ENCODE results near the gene PPP1R3F. TPM values are rescaled to one million over a fixed set of nuclear protein-coding genes. Genes with fewer than 3 reads are reported as not detected.
A peak's percentile ranks its signal among the peaks of the same experiment; 100 is the strongest.

Gene PPP1R3F
- total and polyA plus RNA-seq, 9 of the 15 experiments (the other 6 are each of a cell fraction or from before 2014, with no cell fraction given), result 0.03 to 0.91 (median 0.43) TPM; not detected in 1

GRCh38 chrX:49220100-49220499 lies 49.5 kb upstream of the PPP1R3F start:
- no peak for FAIRE-seq
- POLR2A ChIA-PET, result no interaction called here

More at GRCh38 chrX:49220100-49220499, 49.5 kb upstream of the PPP1R3F start:
- Histone ChIP-seq H3K27me3 (ENCODE audit: control insufficient read depth in 2 of 2, insufficient read depth in 2 of 2, low read length in 2 of 2) (peaks cover 3 to 26% of the 10 kb centered on the region in 2 experiments; a peak in 3 of 5 replicates), H3K9me3 (replicated peaks; ENCODE audit: control insufficient read depth, insufficient read depth, low read depth, low read length) (no peaks in the 10 kb centered on the region), H3K4me3 (no peak overlapping the region), H3K36me3 (ENCODE audit: control insufficient read depth, insufficient read depth, low read length) (no peaks in the 10 kb centered on the region), H2AFZ (ENCODE audit: low read depth, low read length) (no peak overlapping the region), H4K20me1 (replicated peaks; ENCODE audit: control insufficient read depth, insufficient read depth, low read length) (no peaks in the 10 kb centered on the region), H3K4me1 (replicated peaks in 1 of 2; ENCODE audit: control insufficient read depth in 2 of 2, insufficient read depth in 2 of 2, low read length in 2 of 2) (no peaks in the 10 kb centered on the region; a peak in 1 of 5 replicates), H3K27ac (ENCODE audit: extremely low read depth, low read depth, low read length) (no peak overlapping the region), H3K4me2 (ENCODE audit: insufficient read depth, low read length) (no peak overlapping the region), H3K79me2 (ENCODE audit: control insufficient read depth, insufficient read depth, low read length) (no peaks in the 10 kb centered on the region), H3K9ac (ENCODE audit: insufficient read depth in 1 of 2, low read depth in 2 of 2, low read length in 2 of 2) (no peak overlapping the region), H3K9me1 (ENCODE audit: control insufficient read depth, insufficient read depth, low read length) (no peaks in the 10 kb centered on the region)
- DNase-seq (ENCODE audit: extremely low read depth in 1 of 4, low spot score in 3 of 4) (no peak), ATAC-seq (no peak)
- TF ChIP-seq ETS1 (conservative IDR thresholded peaks at IDR 0.05; ENCODE audit: control insufficient read depth, low read depth, low read length) (no peak), ZNF121 (CRISPR knock-in tag; conservative IDR thresholded peaks at IDR 0.05) (peak; percentile 84), HLTF (IDR thresholded peaks at IDR 0.05) (no peak), ZNF224 (CRISPR knock-in tag; IDR thresholded peaks at IDR 0.05) (no peak), SREBF2 (CRISPR knock-in tag; IDR thresholded peaks at IDR 0.05) (no peak)
- TF ChIP-seq, protein P1, sequence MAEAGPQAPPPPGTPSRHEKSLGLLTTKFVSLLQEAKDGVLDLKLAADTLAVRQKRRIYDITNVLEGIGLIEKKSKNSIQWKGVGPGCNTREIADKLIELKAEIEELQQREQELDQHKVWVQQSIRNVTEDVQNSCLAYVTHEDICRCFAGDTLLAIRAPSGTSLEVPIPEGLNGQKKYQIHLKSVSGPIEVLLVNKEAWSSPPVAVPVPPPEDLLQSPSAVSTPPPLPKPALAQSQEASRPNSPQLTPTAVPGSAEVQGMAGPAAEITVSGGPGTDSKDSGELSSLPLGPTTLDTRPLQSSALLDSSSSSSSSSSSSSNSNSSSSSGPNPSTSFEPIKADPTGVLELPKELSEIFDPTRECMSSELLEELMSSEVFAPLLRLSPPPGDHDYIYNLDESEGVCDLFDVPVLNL (CRISPR knock-in tag; IDR thresholded peaks at IDR 0.05; ENCODE audit: low read depth), result no peak
- in situ Hi-C loops (cut with MboI) (no loop called here), intact Hi-C loops (cut with micrococcal nuclease) (no loop called here)
- CTCF ChIA-PET (ENCODE audit: low intra/inter-chr PET ratio), result no interaction called here
- BruUV-seq (replicated peaks), result no TSS peak

Measured in K562 (cell line).